Measurements from ENCODE around the gene ZNF225.
"Not testable (repeated sequence)": the region's sequence is repeated elsewhere in the genome, so short reads cannot be mapped to it uniquely, and the experiment has no call there.

The ZNF225 gene

DNA sequence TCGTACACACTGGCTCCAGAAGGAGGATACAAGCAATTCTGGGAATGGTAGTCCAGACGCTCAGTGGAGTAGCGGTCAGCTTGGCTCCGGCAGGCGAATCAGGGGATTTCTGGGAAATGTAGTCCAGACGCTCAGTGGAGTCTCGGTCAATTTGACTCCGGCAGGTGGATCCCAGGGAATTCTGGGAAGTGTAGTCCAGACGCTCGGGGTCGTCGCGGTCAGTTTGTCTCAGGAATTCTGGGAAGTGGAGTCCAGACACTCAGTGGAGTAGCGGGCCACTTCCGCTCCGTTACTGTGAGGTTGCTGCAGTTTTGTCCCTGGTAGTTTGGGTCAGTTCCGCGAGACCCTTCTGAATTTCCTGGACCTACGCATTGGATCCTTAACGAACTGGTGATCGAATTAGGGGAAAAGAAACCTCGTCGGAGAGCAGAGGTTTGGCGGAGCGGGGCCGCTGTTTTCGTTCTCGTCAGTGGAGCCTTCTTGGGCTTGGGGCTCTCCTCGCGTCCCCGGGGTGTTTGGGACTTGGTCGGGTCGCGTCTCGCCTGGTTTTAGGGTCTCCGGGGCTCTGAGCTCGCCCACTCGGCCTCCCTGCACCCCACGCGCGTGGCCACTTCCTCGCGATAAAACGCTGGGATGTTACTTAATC lies at the start of gene ZNF225:
Gene ZNF225 (plus strand): TSS at position 262 of the 646 bp plus-strand sequence. CDS start 2,429 bp downstream, outside the sequence.
- peak; percentile 64 to 69 for DNase-seq (ENCODE audit: low read depth in 2 of 2)

DNA sequence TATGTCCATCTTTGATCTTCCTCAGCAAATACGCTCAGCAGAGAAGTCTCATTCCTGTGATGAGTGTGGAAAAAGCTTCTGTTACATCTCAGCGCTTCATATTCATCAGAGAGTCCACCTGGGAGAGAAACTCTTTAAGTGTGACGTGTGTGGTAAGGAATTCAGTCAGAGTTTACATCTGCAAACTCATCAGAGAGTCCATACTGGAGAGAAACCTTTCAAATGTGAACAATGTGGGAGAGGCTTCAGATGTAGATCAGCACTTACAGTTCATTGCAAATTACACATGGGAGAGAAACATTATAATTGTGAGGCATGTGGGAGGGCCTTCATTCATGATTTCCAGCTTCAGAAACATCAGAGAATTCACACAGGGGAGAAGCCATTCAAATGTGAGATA lies 46.9 kb upstream of the ZNF225 start:
- DNase-seq (ENCODE audit: low read depth in 2 of 2): no peak

DNA sequence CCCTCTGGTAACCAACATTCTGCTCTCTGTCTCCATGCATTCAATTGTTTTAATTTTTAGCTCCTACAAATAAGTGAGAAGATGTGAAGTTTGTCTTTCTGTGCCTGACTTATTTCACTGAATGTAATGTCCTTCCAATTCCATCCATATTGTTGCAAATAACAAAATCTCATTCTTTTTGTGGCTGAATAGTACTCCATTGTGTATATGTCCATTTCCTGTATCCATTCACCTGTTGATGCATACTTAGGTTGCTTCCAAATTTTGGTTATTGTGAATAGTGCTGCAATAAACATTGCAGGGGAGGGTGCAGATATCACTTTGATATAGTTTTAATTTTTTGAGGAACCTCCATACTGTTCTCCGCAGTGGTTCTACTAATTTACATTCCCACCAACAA lies 43.8 kb upstream of the ZNF225 start:
- no peak for DNase-seq (ENCODE audit: low read depth in 2 of 2)

DNA sequence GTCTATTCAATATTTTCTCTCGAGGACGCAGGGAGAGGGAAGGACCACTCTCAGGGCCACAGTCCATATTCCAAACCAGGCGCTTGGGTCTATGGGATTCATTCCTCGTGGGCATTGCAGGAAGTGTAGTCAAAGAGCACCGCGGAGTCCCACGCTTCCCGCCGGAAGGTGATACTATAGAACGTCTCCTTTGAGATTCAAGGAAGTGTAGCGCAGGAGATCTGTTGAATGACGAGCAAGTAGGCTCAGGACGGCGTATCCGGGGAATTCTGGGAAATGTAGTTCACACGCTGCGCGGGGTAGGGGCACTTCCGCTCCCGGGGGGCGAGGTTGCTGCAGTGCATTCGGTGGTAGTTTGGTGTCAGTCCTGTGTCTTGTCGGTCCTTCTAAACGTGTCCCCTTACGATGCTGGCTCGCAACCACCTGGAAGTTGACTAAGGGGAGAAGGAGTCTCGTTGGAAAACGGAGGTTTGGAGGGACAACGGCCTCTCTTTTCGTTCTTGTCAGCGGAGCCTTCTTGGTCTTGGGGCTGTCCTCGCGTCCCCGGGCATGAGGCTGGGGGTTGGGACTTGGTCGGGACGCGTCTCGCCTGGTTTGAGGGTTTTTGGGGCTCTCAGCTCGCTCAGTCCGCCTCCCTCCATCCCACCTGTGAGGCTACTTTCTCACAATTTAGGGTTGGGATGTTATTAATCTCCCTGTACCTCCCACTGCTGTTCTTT lies 41.2 kb upstream of the ZNF225 start, which contains the start of gene ZNF284:
Gene ZNF284 (plus strand): TSS at position 336 of the 719 bp plus-strand sequence. CDS start 4,231 bp downstream, outside the sequence.
- DNase-seq (ENCODE audit: low read depth in 2 of 2): peak; percentile 62 to 63

DNA sequence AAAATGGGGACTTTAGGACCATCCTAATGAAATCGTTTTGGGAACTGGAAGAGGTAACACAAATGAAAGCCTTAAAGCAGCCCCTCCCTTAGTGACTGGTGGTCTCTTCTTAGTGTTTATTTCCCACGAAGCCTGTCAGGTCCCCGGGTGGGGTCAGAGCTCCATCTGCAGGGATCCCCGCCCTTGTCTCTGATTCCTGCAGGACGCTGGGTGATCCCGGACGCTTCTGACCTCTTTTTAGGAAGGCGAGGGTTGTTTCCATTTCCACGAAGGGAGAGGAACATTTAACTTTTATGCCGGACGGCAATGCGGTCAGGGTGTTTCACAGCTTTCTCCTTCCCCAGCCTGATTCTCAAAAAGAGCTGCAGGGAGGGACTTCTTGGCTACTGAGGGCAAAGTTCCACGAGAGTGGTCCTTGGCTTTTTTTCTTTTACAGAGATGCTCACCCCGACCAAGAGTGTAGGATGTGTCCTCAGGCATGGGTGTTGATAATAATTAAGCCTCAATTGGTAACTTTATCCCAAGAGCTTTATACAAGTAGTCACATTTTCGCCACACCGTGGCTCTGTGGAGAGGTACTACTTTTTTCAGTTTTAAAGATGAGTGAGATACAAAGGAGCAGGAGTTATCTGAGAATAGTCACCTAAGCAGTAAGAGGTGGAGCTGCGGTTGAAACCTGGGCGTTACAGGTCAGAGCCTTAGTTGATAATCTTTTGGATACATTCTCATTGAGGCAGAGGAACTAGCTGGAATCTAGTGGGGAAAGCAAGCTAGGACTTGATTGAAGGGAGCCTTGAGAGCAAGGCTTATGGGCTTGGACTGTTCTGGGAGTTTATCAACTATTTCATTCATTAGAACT lies 40.4 kb upstream of the ZNF225 start:
- no peak for DNase-seq (ENCODE audit: low read depth in 2 of 2)

DNA sequence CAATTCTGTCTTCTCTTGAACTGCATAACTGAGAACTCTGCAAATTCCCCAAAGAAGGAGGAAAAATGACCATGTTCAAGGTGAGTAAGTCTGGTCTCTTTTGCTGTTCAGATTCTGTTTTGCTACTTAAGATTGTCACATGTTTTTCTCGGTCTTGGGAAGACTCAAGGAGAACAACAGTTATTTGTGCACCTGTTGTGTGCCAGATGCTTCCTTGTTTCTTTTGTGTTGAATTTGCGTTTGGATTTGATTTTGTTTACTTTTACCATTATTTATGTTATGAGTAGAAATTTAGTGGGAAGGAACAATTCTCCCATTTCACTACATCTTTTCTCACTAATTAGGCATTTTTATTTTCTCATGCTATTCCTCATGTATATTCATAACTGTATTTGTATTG lies 36.9 kb upstream of the ZNF225 start:
- DNase-seq (ENCODE audit: low read depth in 2 of 2): no peak

DNA sequence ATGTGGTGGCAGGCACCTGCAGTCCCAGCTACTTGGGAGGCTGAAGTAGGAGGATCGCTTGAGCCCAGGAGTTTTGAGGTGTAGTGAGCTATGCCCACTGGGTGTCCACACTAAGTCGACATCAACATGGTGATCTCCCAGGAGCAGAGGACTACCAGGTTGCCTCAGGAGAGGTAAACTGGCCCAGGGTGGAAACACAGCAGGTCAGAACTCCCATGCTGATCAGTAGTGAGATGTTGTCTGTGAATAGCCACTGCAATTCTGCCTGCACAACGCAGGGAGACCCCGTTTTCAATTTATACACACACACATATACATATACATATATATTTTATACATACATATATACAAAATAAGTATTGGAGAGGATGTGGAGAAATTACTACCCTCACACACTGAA lies 21.1 kb upstream of the ZNF225 start:
- DNase-seq (ENCODE audit: low read depth in 2 of 2): no peak

DNA sequence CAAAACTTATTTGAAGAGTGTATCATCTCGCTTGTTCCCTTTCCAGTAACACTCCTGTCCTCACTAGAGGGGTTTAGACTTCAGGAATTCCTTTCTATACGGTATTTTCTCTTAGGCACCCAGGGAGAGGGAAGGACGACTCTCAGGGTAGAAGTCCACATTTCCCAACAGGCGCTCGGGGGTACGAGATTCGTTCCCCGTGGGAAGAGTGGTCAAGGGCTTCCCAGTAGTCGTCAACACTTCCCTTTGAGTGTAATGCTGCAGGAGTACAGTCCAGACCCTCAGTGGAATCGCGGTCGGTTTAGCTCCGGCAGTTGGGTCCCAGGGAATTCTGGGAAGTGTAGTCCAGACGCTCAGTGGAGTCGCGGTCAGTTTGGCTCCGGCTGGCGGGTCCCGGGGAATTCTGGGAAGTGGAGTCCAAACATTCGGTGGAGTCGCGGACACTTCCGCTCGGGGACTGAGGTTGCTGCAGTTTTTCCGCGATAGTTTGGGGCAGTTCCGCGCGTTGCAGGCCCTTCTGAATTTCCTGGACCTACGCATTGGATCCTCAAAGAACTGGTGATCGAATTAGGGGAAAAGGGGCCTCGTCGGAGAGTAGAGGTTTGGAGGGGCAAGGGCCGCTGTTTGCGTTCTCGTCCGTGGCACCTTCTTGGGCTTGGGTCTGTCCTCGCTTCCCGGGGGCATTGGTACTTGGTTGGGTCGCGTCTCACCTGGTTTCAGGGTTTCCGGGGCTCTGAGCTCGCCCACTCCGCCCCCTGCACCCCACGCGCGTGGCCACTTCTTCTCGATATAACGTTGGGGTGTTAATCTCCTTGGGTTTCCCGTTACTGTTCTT lies 19.1 kb upstream of the ZNF225 start, which contains the start of gene ZNF224:
Gene ZNF224 (plus strand): TSS at position 431 of the 835 bp plus-strand sequence. CDS start 3,513 bp downstream, outside the sequence.
- DNase-seq (ENCODE audit: low read depth in 2 of 2): peak; percentile 58 to 65

DNA sequence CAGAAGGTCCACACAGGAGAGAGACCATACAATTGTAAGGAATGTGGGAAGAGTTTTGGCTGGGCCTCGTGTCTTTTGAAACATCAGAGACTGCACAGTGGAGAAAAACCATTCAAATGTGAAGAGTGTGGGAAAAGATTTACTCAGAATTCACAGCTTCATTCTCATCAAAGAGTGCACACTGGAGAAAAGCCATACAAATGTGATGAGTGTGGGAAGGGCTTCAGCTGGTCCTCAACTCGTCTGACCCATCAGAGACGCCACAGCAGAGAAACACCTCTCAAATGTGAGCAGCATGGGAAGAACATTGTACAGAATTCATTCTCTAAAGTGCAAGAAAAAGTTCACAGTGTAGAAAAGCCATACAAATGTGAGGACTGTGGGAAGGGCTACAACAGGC lies 5.4 kb upstream of the ZNF225 start:
- DNase-seq (ENCODE audit: low read depth in 2 of 2): no peak

DNA sequence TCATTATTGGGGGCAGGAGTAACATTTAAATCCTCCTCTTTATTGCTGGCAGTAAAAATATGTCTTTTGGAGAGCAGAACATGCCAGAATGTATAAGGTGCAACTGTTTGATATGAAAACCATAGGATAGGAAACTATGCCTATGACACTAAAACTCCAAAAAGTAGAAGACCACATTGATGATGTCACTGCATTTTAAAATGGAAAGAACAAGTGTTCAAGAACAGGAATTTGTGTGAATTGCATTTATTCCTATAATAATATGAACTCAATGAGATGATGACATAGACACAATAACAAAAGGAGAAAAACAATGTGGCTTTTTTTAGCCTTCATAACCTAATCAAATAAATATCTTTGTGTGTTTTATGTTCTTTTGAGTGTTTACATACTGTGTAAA lies 3.7 kb upstream of the ZNF225 start:
- DNase-seq (ENCODE audit: low read depth in 2 of 2): no peak

DNA sequence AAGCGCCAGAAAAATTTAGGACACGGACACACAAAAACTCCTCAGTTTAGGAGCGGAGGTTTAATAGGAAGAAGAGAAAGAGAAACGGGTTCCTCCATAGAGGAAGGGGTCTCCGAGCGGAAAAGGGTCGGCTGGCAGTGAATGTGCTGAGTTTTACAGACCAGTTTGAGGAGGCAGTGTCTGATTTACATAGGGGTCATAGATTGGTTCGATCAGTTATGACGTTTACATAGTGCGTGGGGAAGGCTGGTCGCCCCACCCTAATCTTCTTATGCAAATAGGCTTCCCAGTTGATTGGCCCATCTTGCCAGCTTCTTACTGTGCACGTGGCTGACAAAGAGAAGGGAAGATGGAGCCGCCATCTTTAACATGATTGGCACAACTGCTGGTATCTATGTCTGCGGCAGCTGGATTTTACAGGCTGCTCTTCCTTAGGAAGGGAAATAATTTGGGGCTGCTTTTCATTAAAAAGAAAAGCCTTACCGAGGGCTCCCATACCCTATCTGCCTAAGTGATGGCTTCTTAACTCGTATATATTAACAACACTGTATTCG lies 1.2 kb upstream of the ZNF225 start:
- DNase-seq (ENCODE audit: low read depth in 2 of 2): no peak

DNA sequence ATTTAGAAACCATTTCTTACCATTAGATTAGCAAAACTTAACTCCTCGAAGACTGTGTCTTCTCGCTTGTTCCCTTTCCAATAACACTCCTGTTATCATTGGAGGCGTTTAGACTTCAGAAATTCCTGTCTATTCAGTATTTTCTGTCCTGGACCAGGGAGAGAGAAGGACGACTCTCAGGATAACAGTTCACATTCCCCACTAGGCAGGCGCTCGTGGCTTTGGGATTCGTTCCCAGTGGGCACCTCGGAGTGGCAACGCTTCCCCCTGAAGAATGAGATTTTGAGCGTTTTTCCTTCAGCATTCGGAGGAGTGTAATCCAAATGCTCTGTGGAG lies 429 bp upstream of the ZNF225 start:
- DNase-seq (ENCODE audit: low read depth in 2 of 2): no peak

DNA sequence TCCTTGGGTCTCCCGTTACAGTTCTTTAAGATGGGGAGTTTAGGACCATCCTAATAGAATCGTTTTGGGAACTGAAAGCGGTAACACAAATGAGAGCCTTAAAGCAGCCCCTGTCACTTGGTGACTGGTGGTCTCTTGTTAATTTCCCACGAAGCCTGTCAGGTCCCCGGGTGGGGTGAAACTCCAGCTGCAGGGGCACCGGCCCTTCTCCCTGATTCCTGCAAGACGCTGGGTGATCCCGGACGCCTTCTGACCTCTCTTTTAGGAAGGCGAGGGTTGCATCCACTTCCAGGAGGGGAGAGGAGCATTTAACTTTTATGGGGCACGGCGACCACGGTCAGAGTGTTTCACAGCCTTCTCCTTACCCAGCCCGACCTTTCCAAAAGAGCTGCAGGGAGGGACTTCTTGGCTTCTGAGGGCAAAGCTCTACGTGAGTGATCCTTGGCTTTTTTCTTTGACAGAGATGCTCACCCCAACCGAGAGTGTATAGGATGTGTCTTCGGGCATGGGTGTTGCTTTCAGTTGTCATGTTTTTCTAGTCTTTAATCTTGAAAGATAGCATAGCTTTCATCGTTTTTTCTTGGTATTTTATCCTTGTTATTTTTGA lies 688 bp downstream of the ZNF225 start:
- no peak for DNase-seq (ENCODE audit: low read depth in 2 of 2)

DNA sequence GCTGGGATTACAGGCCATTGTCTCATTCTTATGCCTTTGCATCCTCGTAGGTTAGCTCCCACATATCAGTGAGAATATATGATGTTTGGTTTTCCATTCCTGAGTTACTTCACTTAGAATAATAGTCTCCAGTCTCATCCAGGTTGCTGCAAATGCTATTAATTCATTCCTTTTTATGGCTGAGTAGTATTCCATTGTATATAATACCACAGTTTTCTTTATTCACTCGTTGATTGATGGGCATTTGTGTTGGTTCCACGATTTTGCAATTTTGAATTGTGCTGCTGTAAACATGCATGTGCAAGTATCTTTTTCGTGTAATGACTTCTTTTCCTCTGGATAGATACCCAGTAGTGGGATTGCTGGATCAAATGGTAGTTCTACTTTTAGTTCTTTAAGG lies 8.0 kb downstream of the ZNF225 start:
- not testable (repeated sequence) for DNase-seq (ENCODE audit: low read depth in 2 of 2)

DNA sequence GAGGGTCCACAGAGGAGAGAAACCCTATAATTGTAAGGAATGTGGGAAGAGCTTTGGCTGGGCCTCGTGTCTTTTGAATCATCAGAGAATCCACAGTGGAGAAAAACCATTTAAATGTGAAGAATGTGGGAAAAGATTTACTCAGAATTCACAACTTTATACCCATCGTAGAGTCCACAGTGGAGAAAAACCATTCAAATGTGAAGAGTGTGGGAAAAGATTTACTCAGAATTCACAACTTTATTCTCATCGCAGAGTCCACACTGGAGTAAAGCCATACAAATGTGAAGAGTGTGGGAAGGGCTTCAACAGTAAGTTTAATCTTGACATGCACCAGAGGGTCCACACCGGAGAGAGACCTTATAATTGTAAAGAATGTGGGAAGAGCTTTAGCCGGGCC lies 18.8 kb downstream of the ZNF225 start:
- DNase-seq (ENCODE audit: low read depth in 2 of 2): no peak

DNA sequence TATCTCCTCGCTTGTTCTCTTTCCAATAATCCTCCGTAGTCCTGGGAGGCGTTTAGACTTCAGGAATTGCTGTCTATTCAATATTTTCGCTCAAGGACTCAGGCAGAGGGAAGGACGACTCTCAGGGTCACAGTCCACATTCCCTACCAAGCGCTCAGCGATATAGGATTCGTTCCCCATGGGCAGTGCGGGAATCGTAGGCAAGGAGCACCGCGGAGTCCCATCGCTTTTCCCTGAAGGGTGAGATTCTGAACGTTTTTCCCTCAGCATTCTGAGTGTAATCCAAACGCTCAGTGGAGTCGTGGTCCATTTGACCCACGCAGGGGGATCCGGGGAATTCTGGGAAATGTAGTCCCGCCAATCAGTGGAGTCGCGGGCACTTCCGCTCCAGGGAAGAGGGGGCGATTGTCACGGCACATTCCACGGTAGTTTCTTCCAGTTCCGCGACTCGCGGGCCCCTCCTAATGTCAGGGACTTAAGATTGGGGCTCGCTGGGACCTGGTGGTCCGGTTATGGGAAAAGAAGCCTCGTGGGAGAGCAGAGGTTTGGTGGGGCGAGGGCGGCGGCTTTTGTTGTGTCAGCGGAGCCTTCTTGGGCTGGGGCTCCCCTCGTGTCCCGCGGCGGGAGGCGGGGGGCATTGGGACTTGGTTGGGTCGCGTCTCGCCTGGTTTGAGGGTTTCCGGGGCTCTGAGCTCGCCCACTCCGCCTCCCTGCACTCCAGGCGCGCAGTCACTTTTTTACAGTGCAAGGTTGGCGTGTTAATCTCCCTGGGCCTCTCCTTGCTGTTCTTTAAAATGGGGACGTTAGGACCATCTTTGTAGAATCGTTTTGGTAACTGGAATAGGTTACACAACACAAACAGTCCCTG lies 28.2 kb downstream of the ZNF225 start, which contains the start of gene ZNF234:
Gene ZNF234 (plus strand): TSS at position 364 of the 868 bp plus-strand sequence. CDS start 3,079 bp downstream, outside the sequence.
- peak; percentile 28 to 51 for DNase-seq (ENCODE audit: low read depth in 2 of 2)

DNA sequence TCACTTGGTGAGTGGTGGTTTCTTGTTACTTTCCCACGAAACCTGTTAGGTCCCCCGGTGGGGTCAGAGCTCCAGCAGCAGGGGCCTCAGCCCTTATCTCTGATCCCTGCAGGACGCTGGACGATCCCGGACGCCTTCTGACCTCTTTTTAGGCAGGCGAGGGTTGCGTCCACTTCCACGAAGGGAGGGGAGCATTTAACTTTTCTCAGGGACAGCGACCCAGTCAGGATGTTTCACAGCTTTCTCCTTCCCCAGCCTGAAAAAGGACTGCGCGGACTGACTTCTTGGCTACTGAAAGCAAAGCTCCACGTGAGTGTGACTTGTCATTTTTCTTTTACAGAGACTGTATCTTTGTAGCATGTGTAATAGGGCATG lies 28.8 kb downstream of the ZNF225 start:
- DNase-seq (ENCODE audit: low read depth in 2 of 2): no peak

DNA sequence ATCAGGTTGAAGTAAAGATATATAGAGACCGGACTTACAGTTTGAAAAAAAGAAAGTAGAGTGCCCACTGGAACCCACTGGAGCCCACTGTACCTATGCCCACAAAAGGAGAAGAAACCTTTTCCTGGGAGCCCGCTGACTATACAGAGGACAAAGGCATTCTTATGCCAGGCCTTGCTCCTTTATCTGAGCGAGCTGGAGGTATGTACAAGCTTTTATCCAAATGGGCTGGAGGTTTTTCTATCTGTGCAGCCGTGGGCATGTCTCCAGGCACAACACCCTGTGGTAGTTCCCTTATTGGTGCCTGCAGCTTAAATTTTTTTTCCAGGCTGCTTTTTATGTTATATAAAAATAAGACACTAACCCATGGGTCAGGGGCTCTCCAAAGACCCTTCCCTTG lies 36.6 kb downstream of the ZNF225 start:
- DNase-seq (ENCODE audit: low read depth in 2 of 2): no peak

DNA sequence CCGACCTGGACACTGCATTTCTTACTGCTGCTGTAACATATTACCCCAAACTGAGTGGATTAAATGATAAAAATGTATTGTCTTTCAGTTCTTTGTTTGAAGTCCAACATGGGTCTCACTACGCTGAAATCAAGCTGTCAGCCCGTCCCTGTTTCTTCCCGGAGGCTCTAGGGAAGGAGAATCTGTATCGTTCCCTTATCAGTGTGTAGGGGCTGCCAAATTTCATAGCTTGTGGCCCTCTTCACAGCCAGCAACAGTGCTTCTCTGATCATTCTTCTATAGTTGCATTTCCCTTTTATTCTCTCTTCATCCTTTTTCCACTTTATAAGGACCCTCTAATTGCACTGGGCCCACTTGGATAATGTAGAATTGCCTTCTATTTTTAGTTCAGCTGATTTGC lies 38.3 kb downstream of the ZNF225 start:
- no peak for DNase-seq (ENCODE audit: low read depth in 2 of 2)

DNA sequence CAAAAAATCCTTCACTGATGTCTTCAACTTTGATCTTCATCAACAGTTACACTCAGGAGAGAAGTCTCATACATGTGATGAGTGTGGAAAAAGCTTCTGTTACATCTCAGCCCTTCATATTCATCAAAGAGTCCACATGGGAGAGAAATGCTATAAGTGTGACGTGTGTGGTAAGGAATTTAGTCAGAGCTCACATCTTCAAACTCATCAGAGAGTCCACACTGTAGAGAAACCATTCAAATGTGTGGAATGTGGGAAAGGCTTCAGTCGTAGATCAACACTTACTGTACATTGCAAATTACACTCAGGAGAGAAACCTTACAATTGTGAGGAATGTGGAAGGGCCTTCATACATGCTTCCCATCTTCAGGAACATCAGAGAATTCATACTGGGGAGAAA lies 43.3 kb downstream of the ZNF225 start:
- DNase-seq (ENCODE audit: low read depth in 2 of 2): no peak
